Measurements from ENCODE around the gene PPP2R3B. TPM values are rescaled to one million over a fixed set of nuclear protein-coding genes. Genes with fewer than 3 reads are reported as not detected.

PPP2R3B gene
- total RNA-seq, 2 experiments from 2014 or later, result 12.1 to 14.0 TPM

DNA sequence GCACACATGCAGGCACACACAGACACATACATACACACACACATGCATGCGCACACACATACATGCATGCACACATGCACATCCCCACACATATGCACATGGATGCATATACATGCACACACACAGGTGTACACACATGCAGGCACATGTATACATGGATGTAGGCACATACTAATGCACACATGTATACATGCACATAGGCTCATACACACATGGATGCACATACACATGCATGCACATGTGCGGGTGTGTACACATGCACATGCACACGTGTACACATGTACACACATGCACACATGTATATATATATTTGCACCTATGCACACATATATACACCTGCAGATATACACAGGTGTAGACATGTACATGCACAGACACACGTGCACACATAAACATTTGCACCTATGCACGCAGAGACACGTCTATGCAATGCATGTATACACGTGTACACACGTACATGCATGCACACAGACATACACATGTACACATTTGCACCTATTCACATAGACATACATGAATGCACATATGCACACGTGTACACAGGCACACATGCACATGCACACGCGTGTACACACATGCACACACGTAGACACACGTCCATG, 101.5 kb downstream of the PPP2R3B start:
- Mint-ChIP-seq H3K4me3 (peak overlapping the region; percentile 84), H3K27me3 (no peaks in the 10 kb centered on the region), H3K4me1 (ENCODE audit: low read depth) (peaks cover 16% of the 10 kb centered on the region), H3K36me3 (ENCODE audit: low read depth) (peaks cover 38% of the 10 kb centered on the region), H3K27ac (no peak overlapping the region), H3K9me3 (no peaks in the 10 kb centered on the region)
- Histone ChIP-seq H3K4me3 (ENCODE audit: low read length) (no peak overlapping the region), H3K9me3 (ENCODE audit: control insufficient read depth in 1 of 2, insufficient read depth in 1 of 2, low read length in 2 of 2) (no peaks in the 10 kb centered on the region), H3K27ac (ENCODE audit: low read depth in 1 of 2, low read length in 2 of 2) (no peak overlapping the region), H3K27me3 (ENCODE audit: control insufficient read depth in 1 of 2, insufficient read depth in 2 of 2, low read length in 2 of 2) (no peaks in the 10 kb centered on the region), H3K4me1 (ENCODE audit: insufficient read depth, low read length) (peaks cover 14% of the 10 kb centered on the region), H3K36me3 (ENCODE audit: insufficient read depth, low read length) (peaks cover 9% of the 10 kb centered on the region)
- ATAC-seq (ENCODE audit: poor library complexity), result no peak
- intact Hi-C loops (cut with DNase I, micrococcal nuclease), result loop anchor here in 1 of 2 experiments (2.0 kb wide), 1 partner anchor 32 kb away; no protein-coding TSS in a partner anchor
- CTCF ChIA-PET, result no interaction called here
- TF ChIP-seq, protein P1, sequence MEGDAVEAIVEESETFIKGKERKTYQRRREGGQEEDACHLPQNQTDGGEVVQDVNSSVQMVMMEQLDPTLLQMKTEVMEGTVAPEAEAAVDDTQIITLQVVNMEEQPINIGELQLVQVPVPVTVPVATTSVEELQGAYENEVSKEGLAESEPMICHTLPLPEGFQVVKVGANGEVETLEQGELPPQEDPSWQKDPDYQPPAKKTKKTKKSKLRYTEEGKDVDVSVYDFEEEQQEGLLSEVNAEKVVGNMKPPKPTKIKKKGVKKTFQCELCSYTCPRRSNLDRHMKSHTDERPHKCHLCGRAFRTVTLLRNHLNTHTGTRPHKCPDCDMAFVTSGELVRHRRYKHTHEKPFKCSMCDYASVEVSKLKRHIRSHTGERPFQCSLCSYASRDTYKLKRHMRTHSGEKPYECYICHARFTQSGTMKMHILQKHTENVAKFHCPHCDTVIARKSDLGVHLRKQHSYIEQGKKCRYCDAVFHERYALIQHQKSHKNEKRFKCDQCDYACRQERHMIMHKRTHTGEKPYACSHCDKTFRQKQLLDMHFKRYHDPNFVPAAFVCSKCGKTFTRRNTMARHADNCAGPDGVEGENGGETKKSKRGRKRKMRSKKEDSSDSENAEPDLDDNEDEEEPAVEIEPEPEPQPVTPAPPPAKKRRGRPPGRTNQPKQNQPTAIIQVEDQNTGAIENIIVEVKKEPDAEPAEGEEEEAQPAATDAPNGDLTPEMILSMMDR (IDR thresholded peaks at IDR 0.05), result no peak
- no peak for DNase-seq
- POLR2A ChIA-PET, result no interaction called here

Other genes starting within 250 kb of the PPP2R3B start
- 10 to 100 TPM; 33.0 to 35.8 TPM for gene PLCXD1, start 105.5 kb downstream of the PPP2R3B start, total RNA-seq
- 10 to 100 TPM; 53.5 to 53.9 TPM for gene GTPBP6, start 68.1 kb downstream of the PPP2R3B start, total RNA-seq
- not detected for gene SHOX, start 243.9 kb upstream of the PPP2R3B start, total RNA-seq